ENCODE results near the gene C11orf24.

- TF ChIP-seq POLR2A (IDR thresholded peaks at IDR 0.05) (no peak), CTCF (IDR thresholded peaks at IDR 0.05) (no peak)
Measured at GRCh38 chr11:68216171-68216938, 55.4 kb downstream of the C11orf24 start.

Measured in heart left ventricle (tissue), 13 donors.